GM23248 (cell line): ENCODE data around the gene FOXK1.

ENCODE experiments used
- EZH2 ChIP-seq: fragments of 200-600 bp; sonication (generic); IDR thresholded peaks from 2 replicates; pipeline ENCODE4 v1.6.1; 2018; ENCODE audit warnings: antibody characterized with exemption, mild to moderate bottlenecking; ENCODE audit not compliant: insufficient read depth, poor library complexity, severe bottlenecking
- EZH2phosphoT487 ChIP-seq: fragments of 200-600 bp; sonication (generic); IDR thresholded peaks from 2 replicates; pipeline ENCODE4 v1.6.1; 2018; ENCODE audit warnings: antibody characterized with exemption, moderate library complexity, mild to moderate bottlenecking, low read depth; ENCODE audit not compliant: insufficient read depth

DNA sequence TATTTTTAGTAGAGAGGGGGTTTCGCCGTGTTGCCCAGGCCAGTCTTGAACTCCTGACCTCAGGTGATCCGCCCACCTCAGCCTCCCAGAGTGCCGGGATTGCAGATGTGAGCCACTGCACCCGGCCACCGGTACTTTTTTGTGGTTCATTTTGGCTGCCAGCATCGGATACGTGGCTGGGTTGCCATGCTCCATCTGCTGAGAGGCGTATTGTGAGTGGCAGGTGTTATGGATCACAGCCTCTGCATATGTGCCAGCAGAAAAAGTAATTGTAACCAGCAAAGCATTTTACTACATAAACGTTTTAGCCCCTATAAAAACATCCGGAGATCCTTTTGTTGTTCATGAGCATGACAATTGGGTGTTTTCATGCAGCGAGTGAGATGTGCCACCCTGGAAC is 7.1 kb downstream of the FOXK1 start:
- TF ChIP-seq EZH2 (no peak), EZH2phosphoT487 (no peak)
